Measurements from ENCODE around the gene PDIA5.

PDIA5 gene

DNA sequence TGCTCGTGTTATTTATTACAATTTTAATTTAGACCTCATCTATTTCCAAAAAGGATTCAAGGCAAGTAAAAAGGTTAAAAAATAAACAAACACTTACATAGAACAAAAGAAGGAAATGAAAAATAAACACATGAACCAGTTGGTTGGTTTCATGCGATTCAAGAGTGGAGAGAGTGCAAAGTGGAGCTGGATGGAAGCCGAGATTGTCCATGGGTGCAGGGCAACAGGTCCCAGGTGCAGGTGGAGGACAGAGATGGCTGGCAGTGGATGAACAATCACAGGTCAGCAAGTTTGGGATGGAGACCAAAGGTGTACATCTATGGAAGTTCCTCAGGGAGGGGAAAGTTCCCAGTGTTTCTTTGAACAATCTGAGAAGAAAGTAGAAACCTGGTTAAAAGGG lies 27.6 kb upstream of the PDIA5 start:
- in situ Hi-C loops (cut with MboI; ENCODE audit: low sequenced_read_pairs): no loop called here

DNA sequence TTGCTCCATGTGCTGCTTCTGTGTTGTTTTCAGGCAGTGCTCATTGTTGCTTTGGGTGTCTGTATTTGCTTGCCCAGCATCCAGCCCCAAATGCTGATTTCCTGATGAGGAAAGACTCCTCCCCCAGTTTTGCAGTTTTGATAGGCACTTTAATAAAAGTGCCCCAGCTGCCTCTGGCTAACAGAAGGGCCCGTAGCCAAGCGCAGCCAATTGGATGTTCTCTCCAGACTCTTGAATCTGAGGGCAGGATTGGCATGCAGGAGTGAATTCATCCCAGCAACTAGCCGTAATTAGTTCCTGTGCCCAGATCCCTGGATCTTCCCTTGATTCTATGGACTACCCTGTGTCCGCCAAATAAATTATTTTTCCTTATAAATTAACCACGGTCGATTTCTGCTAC lies 24.4 kb upstream of the PDIA5 start:
- in situ Hi-C loops (cut with MboI; ENCODE audit: low sequenced_read_pairs): no loop called here

DNA sequence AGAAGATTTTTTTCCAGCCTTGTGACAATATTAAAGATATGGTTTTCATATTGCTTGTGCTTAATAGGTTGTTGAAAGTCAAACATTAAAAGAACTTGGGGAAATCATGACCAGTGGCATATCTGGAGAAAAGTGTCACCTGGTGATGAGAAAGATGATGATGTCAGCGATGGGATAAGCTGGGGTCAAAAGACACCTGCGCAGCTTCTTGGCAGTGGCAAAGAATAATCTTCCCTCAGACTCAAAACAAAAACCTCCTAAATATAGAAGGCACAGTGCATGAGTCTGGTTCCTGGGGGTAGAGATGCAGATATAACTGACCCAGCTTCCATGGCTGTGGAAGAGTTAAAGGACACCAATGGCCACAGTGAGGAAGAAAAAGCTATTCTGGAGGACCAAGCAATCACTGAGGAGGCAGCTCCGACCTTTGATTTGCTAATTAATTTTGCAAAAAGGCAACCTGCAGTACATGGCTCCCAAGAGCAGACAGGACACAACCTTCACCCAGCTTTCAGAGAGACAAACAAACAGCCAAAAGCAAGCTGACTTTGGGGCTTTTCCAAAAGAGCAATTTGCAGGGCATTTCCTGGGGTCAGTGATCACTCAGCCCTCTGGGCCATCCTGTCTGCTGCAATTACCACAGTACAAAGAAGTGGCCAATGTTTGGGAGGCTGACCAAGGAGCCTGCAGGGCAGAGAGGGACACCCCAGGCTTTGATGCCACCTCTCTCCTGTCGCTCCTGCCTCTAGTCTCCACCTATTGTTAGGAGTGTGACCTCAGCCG lies 21.7 kb upstream of the PDIA5 start:
- in situ Hi-C loops (cut with MboI; ENCODE audit: low sequenced_read_pairs): no loop called here

DNA sequence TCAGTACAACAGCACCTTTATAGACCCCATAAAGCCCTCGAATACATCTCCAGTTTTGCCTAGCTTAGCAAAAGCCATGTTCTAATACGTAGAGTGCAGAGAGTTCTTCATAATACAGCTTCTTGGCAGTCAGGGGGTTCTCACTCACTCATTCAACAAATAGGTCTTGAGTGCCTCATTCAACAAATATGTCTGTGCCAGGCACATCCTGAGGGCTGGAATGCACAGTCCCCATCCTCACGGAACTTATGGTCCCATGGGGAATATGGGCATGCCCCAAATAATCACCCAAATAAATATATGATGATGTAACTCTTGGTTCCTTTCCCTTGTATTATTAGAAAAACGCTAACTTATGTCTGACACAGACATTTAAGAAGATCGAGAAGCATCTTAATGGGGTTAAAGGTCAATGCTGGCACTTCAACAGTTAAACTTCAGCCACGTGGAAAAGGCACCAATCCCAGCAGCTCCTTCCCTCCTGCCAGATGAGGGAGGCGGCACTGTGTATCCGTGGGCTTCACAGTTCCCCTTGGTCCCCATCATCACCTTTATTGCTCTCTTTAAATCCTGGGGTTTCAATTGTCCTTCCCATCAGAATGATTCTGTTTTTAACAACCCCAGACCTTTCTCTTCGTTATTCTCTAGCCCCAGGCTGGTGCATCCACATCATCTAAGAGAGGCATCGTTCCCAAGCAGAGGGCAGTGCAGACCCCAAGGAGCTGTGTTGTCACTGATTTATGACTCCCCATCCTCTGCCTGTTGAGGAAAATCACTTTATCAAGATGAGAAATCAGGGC lies 20.4 kb upstream of the PDIA5 start:
- in situ Hi-C loops (cut with MboI; ENCODE audit: low sequenced_read_pairs): no loop called here

DNA sequence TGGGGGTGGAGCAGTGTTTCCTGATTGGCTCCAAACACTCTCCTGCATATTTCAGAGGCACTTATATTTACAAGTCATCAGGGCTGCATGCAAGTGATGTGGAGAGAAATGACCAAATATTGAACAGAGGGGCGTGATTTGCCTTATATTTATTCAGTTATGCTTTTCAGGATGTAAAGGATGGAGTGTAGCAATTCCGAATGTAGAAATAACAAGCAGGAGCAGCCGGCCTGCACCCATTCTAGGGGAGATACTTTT lies 19.8 kb upstream of the PDIA5 start:
- in situ Hi-C loops (cut with MboI; ENCODE audit: low sequenced_read_pairs): no loop called here

DNA sequence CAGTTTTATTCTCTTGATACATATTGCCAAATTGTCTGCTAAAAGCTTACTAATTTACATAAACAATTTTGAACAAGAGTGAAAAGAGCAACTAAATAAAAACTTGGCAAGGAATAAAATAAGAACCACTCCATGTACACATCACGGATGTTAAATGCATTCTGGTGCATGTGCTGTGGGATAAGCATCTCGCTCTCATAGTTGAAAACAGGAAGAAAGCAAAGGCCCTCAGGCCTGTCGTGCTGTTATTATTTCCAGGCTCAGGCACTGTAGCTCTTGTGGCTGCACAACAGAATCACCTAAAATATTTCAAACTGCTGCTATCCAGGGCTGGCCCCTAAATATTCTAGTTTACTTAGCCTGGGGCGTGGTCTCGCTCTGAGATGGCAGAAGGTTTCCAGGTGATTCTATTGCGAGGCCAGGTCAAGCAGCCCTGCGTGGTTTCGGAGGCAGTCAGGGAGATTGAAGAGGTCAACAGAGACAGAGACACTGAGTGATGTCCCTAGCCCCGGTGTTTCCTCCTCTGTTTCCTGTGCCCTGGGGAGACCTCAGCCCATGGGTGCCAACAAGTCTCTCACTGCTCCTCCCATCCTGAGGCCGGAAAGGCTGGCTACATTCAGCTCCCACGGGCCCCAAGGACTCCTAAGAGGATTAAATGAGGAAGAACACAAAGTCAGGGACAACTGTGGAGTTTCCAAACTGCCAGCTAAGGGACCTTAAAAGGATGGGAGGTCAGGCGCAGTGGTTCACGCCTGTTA lies 18.2 kb upstream of the PDIA5 start:
- in situ Hi-C loops (cut with MboI; ENCODE audit: low sequenced_read_pairs): no loop called here

DNA sequence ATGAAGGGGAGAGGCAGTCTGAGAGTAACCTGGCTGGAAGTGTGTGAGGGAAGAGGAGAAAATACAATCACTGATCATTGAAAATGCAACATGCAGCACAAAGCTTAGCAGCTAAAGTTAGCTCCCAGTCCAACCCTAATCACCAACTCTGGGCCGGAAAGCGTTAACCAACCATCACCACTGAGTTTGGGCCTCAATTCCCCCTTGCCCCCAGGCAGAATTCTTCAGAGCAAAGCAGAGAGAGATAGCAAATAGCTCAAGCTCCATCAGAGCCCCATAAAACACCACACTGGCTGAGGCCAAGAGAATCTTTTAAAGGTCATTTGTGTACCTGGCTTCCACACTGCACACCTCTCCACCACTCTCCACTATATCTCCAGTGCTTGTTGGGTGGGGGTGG lies 16.2 kb upstream of the PDIA5 start:
- in situ Hi-C loops (cut with MboI; ENCODE audit: low sequenced_read_pairs): no loop called here

DNA sequence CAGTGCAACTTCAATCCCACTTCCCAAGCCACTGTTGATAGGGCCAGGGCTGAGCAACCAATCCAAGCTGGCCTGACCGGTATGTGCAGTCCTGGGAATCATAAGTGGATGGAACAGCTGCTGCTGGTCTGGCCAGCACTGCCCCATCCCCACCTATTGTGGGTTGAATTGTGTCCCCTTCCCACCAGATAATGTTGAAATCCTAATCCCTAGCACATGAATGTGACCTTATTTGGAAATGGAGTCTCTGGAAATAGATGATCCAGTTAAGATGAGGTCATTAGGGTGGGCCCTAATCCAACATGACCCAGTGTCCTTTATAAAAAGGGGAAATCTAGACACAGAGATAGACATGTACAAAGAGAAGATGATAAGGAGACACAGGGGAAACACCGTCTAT lies 13.7 kb upstream of the PDIA5 start:
- in situ Hi-C loops (cut with MboI; ENCODE audit: low sequenced_read_pairs): no loop called here

DNA sequence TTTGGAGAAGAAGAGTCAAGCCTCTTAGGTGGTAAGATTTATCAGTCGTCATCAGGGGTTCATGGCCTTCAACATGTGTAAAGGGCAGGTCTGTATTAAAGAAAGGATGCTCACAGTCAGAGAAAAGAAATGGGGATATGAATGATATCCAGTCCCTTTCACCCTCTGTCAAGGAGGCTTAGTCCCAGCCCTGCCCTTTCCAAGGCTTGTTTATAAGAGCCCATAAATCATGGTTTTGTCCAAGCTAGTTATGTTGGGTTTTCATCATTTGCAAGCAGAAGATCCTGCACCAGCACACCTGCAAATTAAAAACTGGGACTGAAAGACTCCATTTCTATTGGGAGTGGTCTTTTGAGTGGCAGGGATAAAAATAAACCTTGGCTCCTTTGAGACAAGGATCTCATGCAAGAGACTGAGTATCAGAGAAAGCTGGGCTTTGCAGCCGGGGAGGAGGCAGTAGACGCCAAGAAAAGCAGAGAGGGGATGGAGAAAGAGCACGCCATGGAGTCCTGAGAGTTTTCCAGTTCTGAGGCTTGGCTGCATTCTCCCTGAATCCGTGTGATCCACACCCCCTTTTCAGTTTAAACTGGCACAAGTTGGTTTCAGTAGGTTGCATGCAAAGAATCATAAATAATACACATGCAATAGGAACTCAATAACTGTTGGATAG lies 12.6 kb upstream of the PDIA5 start:
- in situ Hi-C loops (cut with MboI; ENCODE audit: low sequenced_read_pairs): no loop called here

DNA sequence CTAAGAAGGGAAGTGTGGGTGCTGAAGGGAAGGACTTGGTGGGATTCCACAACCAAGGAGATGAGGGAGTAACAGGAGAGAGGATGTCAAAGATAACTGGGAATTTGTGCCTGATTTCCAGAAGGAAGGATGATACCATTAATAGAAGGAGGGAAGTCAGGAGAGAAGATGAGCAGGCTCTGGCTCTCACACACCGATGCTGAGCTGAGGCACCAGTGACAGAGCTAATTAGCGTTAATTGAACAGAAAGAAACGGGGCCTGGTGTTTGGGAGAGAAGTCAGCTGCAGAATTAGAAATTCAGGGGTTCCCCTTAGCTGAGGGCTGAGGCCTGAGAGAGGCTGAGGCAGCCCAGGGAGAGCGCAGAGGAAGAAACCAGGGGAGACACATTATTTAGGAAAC lies 11.9 kb upstream of the PDIA5 start:
- in situ Hi-C loops (cut with MboI; ENCODE audit: low sequenced_read_pairs): no loop called here

DNA sequence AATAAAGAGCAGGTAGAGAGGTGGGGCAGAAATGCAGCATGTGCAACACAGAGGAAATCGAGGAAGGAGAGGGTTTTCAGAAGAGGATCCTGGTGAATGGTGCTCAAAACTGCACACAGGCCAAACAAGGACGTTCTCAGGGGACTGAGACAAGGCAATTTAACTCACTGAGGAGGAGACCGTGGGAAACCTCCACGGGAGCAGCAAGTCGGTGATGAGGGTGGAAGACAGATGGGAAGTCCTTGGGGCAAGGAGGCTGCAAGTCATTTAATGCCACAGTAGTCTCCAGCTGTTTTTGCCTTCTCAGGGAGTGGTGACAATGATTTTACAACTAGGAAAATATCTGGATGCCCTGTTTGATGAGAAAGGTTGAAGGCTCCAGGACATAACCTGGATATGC lies 11.5 kb upstream of the PDIA5 start:
- in situ Hi-C loops (cut with MboI; ENCODE audit: low sequenced_read_pairs): no loop called here

DNA sequence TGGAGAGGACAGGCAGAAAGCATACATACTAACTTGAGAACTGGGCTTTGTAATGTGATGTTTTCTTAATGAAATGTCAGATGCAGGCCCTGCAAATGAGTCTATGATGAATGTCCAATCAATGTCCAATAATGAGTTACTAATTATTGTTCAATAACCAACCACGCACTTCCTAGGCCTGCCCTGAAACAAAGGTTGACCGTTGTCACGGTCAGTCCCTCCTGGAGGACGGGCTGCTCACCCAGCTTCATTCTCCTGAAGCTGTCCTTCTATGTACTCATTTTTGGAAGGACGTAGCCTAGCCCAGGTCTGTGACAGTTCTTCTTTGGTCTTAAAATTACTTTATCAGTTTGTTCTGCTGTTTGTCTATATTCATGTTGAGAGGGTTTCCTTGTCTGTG lies 8.3 kb upstream of the PDIA5 start:
- in situ Hi-C loops (cut with MboI; ENCODE audit: low sequenced_read_pairs): no loop called here

DNA sequence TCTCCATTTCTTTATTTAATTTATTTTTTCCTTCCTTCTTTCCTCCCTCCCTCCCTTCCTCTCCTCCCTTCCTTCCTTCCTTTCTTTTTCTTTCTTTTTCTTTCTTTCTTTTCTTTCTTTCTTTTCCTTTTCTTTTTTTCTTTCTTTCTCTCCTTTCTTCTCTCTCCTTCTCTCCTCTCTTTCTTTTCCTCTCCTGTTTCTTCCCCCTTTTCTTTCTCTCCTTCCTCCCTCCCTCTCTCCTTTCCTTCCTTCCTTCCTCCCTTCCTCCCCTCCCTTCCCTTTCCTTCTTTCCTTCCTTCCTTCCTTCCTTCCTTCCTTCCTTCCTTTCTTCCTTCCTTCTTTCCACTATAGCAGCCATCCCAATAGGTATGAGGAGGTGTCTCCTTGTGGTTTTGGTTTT lies 6.8 kb upstream of the PDIA5 start:
- in situ Hi-C loops (cut with MboI; ENCODE audit: low sequenced_read_pairs): no loop called here

DNA sequence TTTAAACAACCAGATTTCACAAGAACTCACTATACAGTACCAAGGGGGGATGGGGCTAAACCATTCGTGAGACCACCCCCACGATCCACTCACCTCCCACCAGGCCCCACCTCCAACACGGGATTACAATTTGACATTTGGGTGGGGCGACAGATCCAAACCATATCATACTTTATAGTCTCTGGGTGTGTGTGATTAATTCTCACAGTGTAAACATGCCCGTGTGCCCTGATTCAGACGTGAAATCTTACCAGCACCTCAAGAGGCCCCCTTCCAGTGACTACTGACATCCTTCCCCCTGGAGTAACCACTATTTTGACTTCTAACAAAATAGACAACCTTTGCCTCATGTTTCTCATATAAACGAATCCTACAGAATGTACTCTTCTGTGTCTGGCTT lies 5.0 kb upstream of the PDIA5 start:
- in situ Hi-C loops (cut with MboI; ENCODE audit: low sequenced_read_pairs): no loop called here

DNA sequence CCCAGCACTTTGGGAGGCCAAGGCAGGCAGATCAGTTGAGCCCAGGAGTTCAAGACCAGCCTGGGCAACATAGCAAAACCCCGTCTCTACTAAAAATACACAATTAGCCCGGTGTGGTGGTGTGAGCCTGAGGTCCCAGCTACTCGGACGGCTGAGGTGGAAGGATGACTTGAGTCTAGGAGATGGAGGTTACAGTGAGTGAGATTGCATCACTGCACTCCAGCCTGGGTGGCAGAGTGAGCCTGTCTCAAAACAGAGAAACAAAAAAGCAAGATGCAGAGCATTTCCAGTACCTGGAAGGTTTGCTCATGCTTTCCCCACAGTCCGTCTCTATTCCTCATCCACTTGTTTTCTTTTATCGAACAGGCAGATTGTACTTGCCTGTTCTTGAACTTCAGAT lies 3.8 kb upstream of the PDIA5 start:
- in situ Hi-C loops (cut with MboI; ENCODE audit: low sequenced_read_pairs): no loop called here

DNA sequence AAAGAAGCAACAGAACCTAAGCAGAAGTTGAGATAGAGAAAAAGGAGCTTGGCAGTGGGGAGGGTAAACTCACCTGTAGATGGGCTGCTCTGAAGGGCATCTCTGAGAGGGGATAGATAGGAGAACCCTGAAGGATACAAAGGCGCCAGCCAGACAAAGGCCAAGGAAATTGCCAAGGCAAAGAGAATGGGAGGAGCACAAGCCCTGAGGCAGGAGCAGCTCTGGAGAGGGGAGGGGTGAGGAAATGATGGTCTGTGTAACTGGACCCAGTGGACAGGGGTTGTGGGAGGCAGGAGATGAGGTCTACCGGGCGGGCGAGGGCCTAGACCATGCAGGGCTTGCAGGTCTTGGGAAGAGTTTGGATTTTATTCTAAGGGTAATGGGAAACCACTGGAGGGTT lies 2.3 kb upstream of the PDIA5 start:
- in situ Hi-C loops (cut with MboI; ENCODE audit: low sequenced_read_pairs): no loop called here

DNA sequence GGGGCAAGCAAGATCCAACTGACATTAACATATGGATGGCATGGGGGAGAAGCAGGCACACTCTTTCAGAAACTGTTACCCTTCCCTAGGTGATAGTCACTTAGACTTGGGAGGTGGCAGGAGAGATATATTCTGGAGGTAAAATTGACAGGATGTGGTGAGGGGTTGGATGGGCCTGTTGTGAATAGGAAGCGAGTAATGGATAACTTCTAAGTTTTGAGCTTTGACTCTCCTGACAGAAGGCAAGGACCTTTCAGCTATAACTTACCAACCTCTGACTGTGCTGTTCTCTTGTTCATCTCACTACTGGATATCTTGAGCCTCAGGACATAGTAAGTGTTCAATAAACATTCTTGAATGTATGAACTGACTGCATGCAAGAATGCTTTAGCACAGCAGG lies 1.9 kb upstream of the PDIA5 start:
- in situ Hi-C loops (cut with MboI; ENCODE audit: low sequenced_read_pairs): no loop called here

DNA sequence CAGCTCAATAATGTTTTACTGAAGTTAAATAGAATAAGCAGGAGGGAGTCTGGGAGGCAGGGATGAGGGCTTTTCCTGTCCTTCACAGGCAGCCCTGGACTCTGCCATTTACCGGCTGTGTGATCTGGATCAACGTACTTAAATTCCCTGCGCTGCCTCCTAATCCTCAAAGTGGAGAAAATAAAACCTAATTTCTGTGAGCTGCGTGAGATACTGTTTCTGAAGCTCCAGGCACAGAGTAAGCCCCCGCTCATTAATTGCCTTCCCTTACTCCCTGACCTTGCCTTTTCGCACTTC lies 278 bp upstream of the PDIA5 start:
- in situ Hi-C loops (cut with MboI; ENCODE audit: low sequenced_read_pairs): no loop called here

DNA sequence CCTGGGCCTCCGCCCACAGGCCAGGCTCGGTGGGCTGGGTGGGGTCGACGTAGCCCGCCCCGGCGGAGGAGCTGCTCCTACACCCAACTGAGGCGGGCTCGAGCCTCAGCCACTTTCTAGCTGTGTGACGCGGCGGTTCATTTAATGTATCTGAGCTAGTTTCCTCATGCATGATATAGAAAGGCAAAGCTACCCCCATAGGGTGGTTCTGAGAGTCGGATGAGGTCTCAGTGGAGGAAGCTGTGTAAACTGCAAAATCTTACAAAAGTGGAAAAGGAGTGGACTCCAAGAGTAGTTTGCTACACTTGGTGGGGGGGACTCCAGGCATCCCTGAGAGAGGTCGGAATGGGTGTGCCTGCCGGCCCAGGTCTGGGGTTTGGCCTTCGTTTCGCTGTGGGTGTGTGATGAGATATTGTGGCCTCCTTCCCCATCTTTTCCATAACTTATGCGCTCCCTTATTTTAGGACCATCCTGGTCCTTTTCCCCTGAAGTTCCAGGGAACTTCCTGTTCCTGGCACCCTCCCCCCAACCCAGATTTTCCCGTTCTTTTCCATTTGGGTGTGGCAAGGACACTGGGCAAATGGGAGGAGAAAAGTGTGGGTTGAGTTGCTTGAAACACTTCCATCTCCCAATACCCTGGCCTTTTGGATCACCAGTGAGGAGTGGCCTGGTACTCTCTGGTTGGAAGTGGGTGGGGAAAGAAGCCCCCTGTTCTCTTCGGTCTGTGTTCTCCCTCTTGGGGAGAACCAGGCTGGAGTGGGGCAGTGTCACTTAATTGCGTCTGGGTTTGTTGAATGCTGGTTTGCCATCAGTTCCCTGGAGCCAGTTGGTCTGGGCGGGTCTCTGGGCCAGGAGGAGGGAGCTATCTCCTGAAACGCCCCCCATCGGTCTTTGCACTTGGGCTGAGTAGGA lies 1.1 kb downstream of the PDIA5 start:
- in situ Hi-C loops (cut with MboI; ENCODE audit: low sequenced_read_pairs): no loop called here

DNA sequence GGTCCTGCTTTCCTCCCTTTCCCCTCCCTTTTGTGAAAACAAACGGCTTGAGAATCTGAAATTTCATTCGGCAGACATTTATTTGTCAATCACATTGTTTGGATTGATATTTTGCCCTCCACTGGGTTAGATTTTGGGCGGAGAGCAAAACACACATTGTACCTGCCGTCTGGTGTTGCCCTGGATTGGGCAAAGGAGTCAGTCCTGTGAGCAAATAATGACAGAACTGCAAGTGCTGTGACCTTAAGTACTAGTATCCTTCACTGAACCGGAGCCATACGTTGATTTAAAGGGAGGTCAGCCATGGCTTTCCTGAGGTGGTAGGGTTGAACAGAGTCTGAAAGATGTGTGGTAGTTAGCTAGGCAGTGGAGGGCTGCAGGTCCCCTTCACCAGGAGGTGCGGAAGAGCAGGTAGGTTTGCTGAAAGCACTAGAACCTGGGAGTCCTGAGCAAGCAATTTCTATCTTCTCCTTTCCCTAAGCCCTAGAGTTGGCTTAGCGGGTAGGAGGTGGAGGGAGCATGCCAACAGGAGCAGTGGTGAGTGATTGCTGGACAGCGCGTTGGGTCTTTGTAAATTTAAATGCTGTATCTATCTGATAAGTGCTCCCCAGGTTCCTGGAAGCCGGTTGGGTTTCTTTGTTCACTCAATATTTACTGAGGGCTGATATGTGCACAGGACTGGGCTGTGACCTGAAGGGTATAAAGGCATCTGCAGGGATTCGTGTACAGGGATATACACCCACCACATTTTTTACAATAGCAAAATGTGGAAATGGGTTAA lies 2.0 kb downstream of the PDIA5 start:
- in situ Hi-C loops (cut with MboI; ENCODE audit: low sequenced_read_pairs): no loop called here
